SH-SY5Y (cell line): ENCODE data around the gene OBSL1.

Source experiments
- GATA2 ChIP-seq: IDR thresholded peaks from 2 replicates; pipeline ENCODE4 v1.6.1; 2011; ENCODE audit warnings: mild to moderate bottlenecking, low read depth, low read length
- GATA3 ChIP-seq: IDR thresholded peaks from 2 replicates; pipeline ENCODE4 v1.6.1; 2011; ENCODE audit warnings: low read depth, mild to moderate bottlenecking, low read length, moderate library complexity

- TF ChIP-seq GATA2 = 0 out of 2 replicates have a peak, but pooled peaks have one; percentile 22
- no peak for TF ChIP-seq GATA3
Measured at GRCh38 chr2:219543596-219544358, 27.6 kb downstream of the OBSL1 start, which contains the start of the genes CHPF and TMEM198.
